ENCODE measurements around the gene IL10RA. TPM values are rescaled to one million over a fixed set of nuclear protein-coding genes. Genes with fewer than 3 reads are reported as not detected.

The IL10RA gene
- polyA plus RNA-seq, 3 donors: 2.0 to 3.8 (median 2.5) TPM

- DNase-seq: no peak
These were observed 884 bp downstream of the IL10RA start for GRCh38 chr11:117986981-117987574.

- no peak for DNase-seq
These were observed 3.3 kb downstream of the IL10RA start for GRCh38 chr11:117989351-117990102.

GRCh38 chr11:117992136-117992535 lies 5.9 kb downstream of the IL10RA start:
- DNase-seq: no peak

- DNase-seq: no peak
These were observed 6.4 kb downstream of the IL10RA start for GRCh38 chr11:117992620-117993019.

GRCh38 chr11:117993988-117994745 lies 8.0 kb downstream of the IL10RA start:
- DNase-seq: no peak

GRCh38 chr11:117995472-117995871 lies 9.3 kb downstream of the IL10RA start:
- DNase-seq: no peak

- no peak for DNase-seq
These were observed 9.9 kb downstream of the IL10RA start for GRCh38 chr11:117996058-117996457.

- no peak for DNase-seq
These were observed 11.2 kb downstream of the IL10RA start for GRCh38 chr11:117997406-117997805.

GRCh38 chr11:117997823-117998579 lies 11.8 kb downstream of the IL10RA start:
- no peak for DNase-seq

- DNase-seq: no peak
These were observed 12.6 kb downstream of the IL10RA start for GRCh38 chr11:117998664-117999353.

- no peak for DNase-seq
These were observed 13.3 kb downstream of the IL10RA start for GRCh38 chr11:117999354-117999993.

- no peak for DNase-seq
These were observed 14.1 kb downstream of the IL10RA start for GRCh38 chr11:118000067-118000849.

GRCh38 chr11:118000850-118001228 lies 14.6 kb downstream of the IL10RA start:
- DNase-seq: no peak

- no peak for DNase-seq
These were observed 15.3 kb downstream of the IL10RA start for GRCh38 chr11:118001494-118001971.

GRCh38 chr11:118002010-118002540 lies 15.9 kb downstream of the IL10RA start:
- no peak for DNase-seq

GRCh38 chr11:118002541-118003423 lies 16.6 kb downstream of the IL10RA start:
- peak; percentile 79 for DNase-seq

GRCh38 chr11:118003456-118003855 lies 17.3 kb downstream of the IL10RA start:
- no peak for DNase-seq

GRCh38 chr11:118004543-118005223 lies 18.5 kb downstream of the IL10RA start:
- no peak for DNase-seq

All from renal pelvis (tissue), 4 donors.